ENCODE data around the gene MFN2.
"Not testable (repeated sequence)": the region's sequence is repeated elsewhere in the genome, so short reads cannot be mapped to it uniquely, and the experiment has no call there.

Gene MFN2

GRCh38 chr1:11979851-11980675, at the start of gene MFN2:
Gene MFN2, plus strand, starts transcription at chr1:11980444. Its CDS starts 8,725 bp downstream, at chr1:11989169.
- peak; percentile 100 for DNase-seq

- DNase-seq, result peak; percentile 78
These were observed 49.4 kb upstream of the MFN2 start for GRCh38 chr1:11930571-11931445.

GRCh38 chr1:11931845-11932244, 48.4 kb upstream of the MFN2 start:
- no peak for DNase-seq

GRCh38 chr1:11934302-11935056, 45.8 kb upstream of the MFN2 start, which contains the start of gene PLOD1:
Gene PLOD1, plus strand, starts transcription at chr1:11934717. Its CDS starts 63 bp downstream, at chr1:11934780.
- peak; percentile 85 for DNase-seq

- no peak for DNase-seq
These were observed 45.2 kb upstream of the MFN2 start for GRCh38 chr1:11935057-11935412.

- not testable (repeated sequence) for DNase-seq
These were observed 44.5 kb upstream of the MFN2 start for GRCh38 chr1:11935733-11936132.

GRCh38 chr1:11938722-11939526, 41.3 kb upstream of the MFN2 start:
- DNase-seq, result peak; percentile 61

GRCh38 chr1:11939794-11940193, 40.5 kb upstream of the MFN2 start:
- not testable (repeated sequence) for DNase-seq

GRCh38 chr1:11940260-11940921, 39.9 kb upstream of the MFN2 start:
- DNase-seq, result no peak

- DNase-seq, result no peak
These were observed 38.0 kb upstream of the MFN2 start for GRCh38 chr1:11942280-11942679.

GRCh38 chr1:11943619-11944018, 36.6 kb upstream of the MFN2 start:
- DNase-seq, result no peak

GRCh38 chr1:11944358-11944931, 35.8 kb upstream of the MFN2 start:
- peak; percentile 61 for DNase-seq

- no peak for DNase-seq
These were observed 33.6 kb upstream of the MFN2 start for GRCh38 chr1:11946647-11947046.

GRCh38 chr1:11948822-11949458, 31.3 kb upstream of the MFN2 start:
- DNase-seq, result peak; percentile 32

GRCh38 chr1:11951901-11952300, 28.3 kb upstream of the MFN2 start:
- DNase-seq, result no peak

- no peak for DNase-seq
These were observed 27.7 kb upstream of the MFN2 start for GRCh38 chr1:11952455-11953109.

GRCh38 chr1:11955221-11955620, 25.0 kb upstream of the MFN2 start:
- DNase-seq, result no peak

GRCh38 chr1:11957398-11957797, 22.8 kb upstream of the MFN2 start:
- no peak for DNase-seq

GRCh38 chr1:11957897-11958296, 22.3 kb upstream of the MFN2 start:
- no peak for DNase-seq

- no peak for DNase-seq
These were observed 20.0 kb upstream of the MFN2 start for GRCh38 chr1:11960276-11960675.

Measured in NCI-H82 (cell line).